Central memory CD8-positive, alpha-beta T cell (primary cell): ENCODE data around the gene NCEH1.
A peak's percentile ranks its signal among the peaks of the same experiment; 100 is the strongest.

Experiments
- ATAC-seq: fragments of 150-1000 bp; cut with Tn5 transposase; replicated peaks from 2 replicates; pipeline ENCODE4 v1.10.0; 2022; ENCODE audit warnings: mild to moderate bottlenecking, moderate FRiP score, moderate number of reproducible peaks; ENCODE audit not compliant: poor library complexity, severe bottlenecking; ENCODE audit errors: extremely low read depth
- DNase-seq, 2 donors: peaks; one replicate each; pipeline ENCODE4 v3.0.0; 2021; ENCODE audit warnings: low spot score in 2 of 2
- H3K27ac Mint-ChIP-seq: one replicate; pipeline ENCODE4 v1.8.0; 2022; ENCODE audit warnings: low read depth, mild to moderate bottlenecking, moderate library complexity, mixed read lengths
- H3K27me3 Mint-ChIP-seq: one replicate; pipeline ENCODE4 v1.8.0; 2022; ENCODE audit warnings: mixed read lengths
- H3K36me3 Mint-ChIP-seq: one replicate; pipeline ENCODE4 v1.8.0; 2022; ENCODE audit warnings: mild to moderate bottlenecking, moderate library complexity, mixed read lengths; ENCODE audit not compliant: insufficient read depth
- H3K4me1 Mint-ChIP-seq: one replicate; pipeline ENCODE4 v1.8.0; 2022; ENCODE audit warnings: mixed read lengths
- H3K4me3 Mint-ChIP-seq: one replicate; pipeline ENCODE4 v1.8.0; 2022; ENCODE audit warnings: mild to moderate bottlenecking, moderate library complexity, mixed read lengths
- H3K9me3 Mint-ChIP-seq: one replicate; pipeline ENCODE4 v1.8.0; 2022; ENCODE audit warnings: mixed read lengths

Gene NCEH1

DNA sequence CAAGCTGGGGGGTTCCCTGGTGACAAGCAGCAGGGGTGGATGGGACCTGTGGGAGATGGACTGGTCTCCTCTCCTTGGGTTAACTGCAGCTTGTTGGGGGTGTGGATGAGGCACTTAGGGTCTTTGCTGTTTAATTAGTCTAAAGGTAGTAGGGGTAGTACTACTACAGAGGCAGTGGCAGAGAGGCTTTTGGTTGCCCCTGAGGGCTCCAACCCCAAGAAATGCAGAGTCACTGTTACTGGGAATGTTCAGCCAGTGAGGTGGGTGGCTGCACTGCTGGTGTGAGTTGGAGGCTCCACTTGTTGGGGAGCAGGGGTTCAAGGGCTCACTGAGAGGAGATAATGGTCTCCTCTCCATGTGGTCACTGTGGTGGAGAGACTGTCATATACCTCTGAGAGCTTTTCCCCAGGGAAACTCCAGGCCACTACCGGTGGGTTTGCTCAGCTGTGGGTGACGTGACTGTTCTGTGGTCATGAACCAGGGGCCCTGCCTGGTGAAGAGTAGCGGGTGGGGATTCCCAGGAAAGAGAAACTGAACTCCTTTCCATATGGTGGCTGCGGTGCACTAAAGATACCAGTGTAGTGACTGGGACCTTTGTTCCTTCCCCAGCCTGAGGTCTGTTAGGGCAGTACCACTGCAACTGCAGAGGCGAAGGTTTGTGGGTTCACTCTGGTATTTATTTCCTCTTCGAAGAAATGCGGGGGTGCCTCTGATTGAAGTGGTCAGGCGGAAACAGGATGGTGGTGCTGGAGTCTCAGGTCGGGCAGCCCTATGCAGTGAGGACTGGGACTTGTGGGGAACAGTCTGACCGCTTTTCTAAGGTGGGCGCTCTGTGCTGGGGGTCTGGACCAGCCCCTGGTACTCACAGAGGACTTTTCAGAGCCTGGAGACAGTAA is 118.7 kb downstream of the NCEH1 start:
- H3K4me3 Mint-ChIP-seq, result peak overlapping the region; percentile 75
- ATAC-seq (peak; percentile 80), DNase-seq (peak; percentile 26 to 64)
- peaks cover 7% of the 10 kb centered on the region for H3K9me3 Mint-ChIP-seq
- peaks cover 55% of the 10 kb centered on the region for H3K4me1 Mint-ChIP-seq
- no peaks in the 10 kb centered on the region for H3K27me3 Mint-ChIP-seq
- peaks cover 4% of the 10 kb centered on the region for H3K36me3 Mint-ChIP-seq
- H3K27ac Mint-ChIP-seq, result peak overlapping the region; percentile 50

DNA sequence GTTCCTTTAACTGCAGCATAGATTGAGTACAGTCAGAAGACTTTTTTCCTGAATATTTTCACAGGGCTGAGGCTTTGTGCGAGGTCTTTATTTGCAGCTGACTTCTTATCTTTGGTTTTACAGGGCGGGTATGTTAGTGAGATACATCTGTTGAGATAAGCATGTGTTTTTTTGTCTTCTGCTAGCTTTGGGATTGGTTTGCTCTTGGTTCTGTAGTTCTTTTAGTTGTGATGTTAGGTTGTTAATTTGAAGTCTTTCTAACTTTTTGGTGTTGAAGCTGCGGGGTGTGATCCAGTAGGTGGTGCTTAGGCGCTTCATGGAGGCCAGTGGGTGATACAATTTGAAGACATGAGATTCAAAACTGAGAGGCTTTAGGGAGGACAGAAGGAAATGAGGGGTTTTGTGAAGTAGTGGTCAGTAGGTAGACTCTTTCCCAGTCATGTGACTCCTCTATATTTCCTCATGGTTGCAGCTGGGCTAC is 119.7 kb downstream of the NCEH1 start:
- Mint-ChIP-seq H3K4me3 (peak overlapping the region; percentile 75), H3K27me3 (no peaks in the 10 kb centered on the region), H3K27ac (peak overlapping the region; percentile 50), H3K9me3 (peaks cover 7% of the 10 kb centered on the region), H3K4me1 (peaks cover 51% of the 10 kb centered on the region), H3K36me3 (peaks cover 4% of the 10 kb centered on the region)
- DNase-seq (no peak), ATAC-seq (no peak)

DNA sequence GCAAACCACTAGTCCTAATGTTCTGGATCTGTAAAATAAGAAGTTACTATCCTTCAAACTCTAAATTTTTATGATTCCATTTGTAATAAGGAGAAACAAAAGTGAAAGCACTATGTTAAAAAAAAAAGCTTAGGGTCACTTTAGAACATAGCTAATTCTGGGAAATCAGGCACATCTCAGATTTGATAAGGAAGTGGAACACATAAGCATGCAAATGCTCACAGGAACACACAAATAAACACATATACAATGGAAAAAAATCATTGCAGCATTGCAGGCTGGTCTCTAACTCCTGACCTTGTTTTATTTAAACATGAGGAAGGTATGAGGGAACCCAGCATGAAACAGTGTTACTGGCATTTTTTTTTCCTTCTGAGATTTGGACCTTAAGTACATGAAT is 124.4 kb downstream of the NCEH1 start:
- no peak overlapping the region for H3K27ac Mint-ChIP-seq
- ATAC-seq, result no peak
- peaks cover 40% of the 10 kb centered on the region for H3K4me1 Mint-ChIP-seq
- no peaks in the 10 kb centered on the region for H3K36me3 Mint-ChIP-seq
- no peaks in the 10 kb centered on the region for H3K27me3 Mint-ChIP-seq
- no peak for DNase-seq
- no peak overlapping the region for H3K4me3 Mint-ChIP-seq
- H3K9me3 Mint-ChIP-seq, result peaks cover 7% of the 10 kb centered on the region

DNA sequence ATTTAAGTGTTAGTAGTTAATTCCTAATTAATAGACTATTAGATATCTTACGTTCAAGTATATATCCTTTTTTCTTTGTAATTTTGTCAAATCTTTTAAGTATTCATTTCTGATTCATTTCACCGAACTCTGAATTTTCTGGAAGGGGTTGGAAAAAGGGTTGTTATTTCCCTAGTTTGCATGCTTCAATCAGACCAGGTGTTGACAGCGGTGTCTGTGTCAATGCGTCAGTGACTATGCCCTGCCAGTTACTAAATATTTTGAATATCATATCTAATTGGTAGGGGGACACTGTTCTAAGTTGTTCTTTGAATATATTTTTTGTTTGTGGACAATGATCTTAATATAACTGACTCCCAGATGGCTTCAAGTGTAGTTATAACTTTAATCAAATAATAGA is 124.9 kb downstream of the NCEH1 start:
- H3K4me3 Mint-ChIP-seq, result no peak overlapping the region
- ATAC-seq, result no peak
- H3K36me3 Mint-ChIP-seq, result no peaks in the 10 kb centered on the region
- H3K9me3 Mint-ChIP-seq, result peaks cover 7% of the 10 kb centered on the region
- peaks cover 40% of the 10 kb centered on the region for H3K4me1 Mint-ChIP-seq
- no peaks in the 10 kb centered on the region for H3K27me3 Mint-ChIP-seq
- no peak overlapping the region for H3K27ac Mint-ChIP-seq
- no peak for DNase-seq

DNA sequence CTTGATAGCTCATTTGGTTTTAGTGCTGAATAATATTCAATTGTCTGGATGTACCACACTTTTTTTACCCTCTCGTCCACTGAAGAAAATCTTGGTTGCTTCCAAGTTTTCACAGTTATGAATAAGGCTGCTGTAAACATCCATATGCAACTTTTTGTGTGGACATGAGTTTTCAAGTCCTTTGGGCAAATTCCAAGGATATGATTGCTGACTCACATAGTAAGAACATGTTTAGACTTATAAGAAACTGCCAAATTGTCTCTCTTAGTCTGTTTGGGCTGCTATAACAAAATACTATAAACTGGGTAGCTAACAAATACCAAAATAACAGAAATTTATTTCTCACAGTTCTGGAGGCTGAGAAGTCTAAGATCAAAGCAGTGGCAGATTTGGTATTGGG is 128.2 kb downstream of the NCEH1 start:
- H3K27ac Mint-ChIP-seq, result no peak overlapping the region
- peaks cover 58% of the 10 kb centered on the region for H3K4me1 Mint-ChIP-seq
- DNase-seq, result no peak
- ATAC-seq, result no peak
- no peaks in the 10 kb centered on the region for H3K27me3 Mint-ChIP-seq
- H3K4me3 Mint-ChIP-seq, result no peak overlapping the region
- no peaks in the 10 kb centered on the region for H3K36me3 Mint-ChIP-seq
- H3K9me3 Mint-ChIP-seq, result no peaks in the 10 kb centered on the region

DNA sequence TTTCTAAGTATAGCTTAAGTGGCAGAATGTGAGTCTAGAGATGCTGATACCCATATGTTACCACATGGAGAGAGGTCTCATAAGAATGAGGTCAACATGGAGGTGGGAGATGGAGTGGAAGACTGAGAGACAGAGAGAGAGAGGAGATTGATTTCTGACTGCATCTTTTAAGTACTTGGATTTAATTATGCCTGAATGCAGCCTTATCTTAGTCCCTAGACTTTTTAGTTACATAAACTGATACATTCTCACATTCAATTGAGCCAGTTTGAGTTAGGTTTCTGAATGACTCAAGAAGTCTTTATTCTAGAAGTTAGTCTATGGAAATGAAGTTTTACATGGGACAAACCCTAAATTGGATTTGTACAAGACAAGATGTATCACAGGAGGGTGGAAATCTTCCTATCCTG is 129.1 kb downstream of the NCEH1 start:
- ATAC-seq (no peak), DNase-seq (no peak)
- H3K9me3 Mint-ChIP-seq, result no peaks in the 10 kb centered on the region
- H3K36me3 Mint-ChIP-seq, result peaks cover 2% of the 10 kb centered on the region
- peak overlapping the region; percentile 1 for H3K4me3 Mint-ChIP-seq
- no peaks in the 10 kb centered on the region for H3K27me3 Mint-ChIP-seq
- peaks cover 63% of the 10 kb centered on the region for H3K4me1 Mint-ChIP-seq
- H3K27ac Mint-ChIP-seq, result no peak overlapping the region

DNA sequence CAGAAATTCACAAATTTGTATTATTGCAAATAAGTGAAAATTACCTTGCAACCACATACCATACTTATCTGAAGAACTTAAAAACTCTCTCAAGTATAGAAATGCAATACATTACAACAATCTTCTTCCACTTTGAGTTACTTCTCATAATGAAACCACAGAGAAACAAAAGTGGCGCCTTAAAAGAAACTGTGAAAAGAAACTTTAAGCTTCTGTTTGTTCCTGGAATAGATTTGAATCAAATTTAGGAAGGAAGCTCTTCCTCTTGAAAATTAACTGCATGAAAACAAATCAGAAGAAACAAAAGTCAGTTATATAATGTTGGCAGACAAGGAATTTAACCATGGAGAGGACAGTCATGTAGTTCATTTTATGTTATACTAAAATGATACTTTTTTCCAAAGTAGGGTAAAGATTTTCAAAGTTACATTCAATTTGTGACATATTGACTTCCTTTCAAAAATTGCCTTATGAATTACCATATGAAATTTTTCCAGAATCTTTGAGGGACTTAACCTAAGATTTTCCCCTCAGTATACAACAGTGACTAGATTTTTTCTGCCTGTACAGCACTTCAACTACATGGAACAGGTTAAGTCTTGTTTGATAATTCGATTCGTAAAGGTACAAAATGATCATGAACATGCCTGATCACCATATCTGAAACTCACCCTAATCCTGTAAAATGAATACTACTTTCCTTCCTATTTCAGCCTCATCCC is 130.0 kb downstream of the NCEH1 start:
- DNase-seq, result no peak
- H3K9me3 Mint-ChIP-seq, result no peaks in the 10 kb centered on the region
- no peak for ATAC-seq
- H3K4me1 Mint-ChIP-seq, result peaks cover 63% of the 10 kb centered on the region
- H3K36me3 Mint-ChIP-seq, result peaks cover 2% of the 10 kb centered on the region
- H3K4me3 Mint-ChIP-seq, result peak overlapping the region; percentile 1
- H3K27me3 Mint-ChIP-seq, result no peaks in the 10 kb centered on the region
- peak overlapping the region; percentile 69 for H3K27ac Mint-ChIP-seq
